K562 (cell line): ENCODE measurements around the gene EEA1. TPM values are rescaled to one million over a fixed set of nuclear protein-coding genes. Genes with fewer than 3 reads are reported as not detected.

ENCODE experiments used
- ATF2 ChIP-seq: sonication (generic); formaldehyde crosslinking; IDR thresholded peaks from 2 replicates; pipeline ENCODE4 v1.8.1; 2022; ENCODE audit warnings: missing genetic modification reagents
- CREBBP ChIP-seq: IDR thresholded peaks from one replicate; pipeline ENCODE4 v1.6.1; 2012; ENCODE audit warnings: low read depth, mild to moderate bottlenecking, control low read depth, inconsistent platforms, low read length
- CTCF ChIP-seq, 3 experiments: IDR thresholded peaks in 2 of 3; conservative IDR thresholded peaks in 1 of 3; 2 replicates each; pipeline ENCODE4 v1.5.1; 2011 to 2012; ENCODE audit warnings: low read length in 3 of 3, mild to moderate bottlenecking in 3 of 3, control low read depth in 2 of 3, improper control_type of control experiment in 1 of 3, inconsistent platforms in 1 of 3, low read depth in 1 of 3, mixed read lengths in 1 of 3, moderate library complexity in 1 of 3; ENCODE audit not compliant: insufficient read depth in 2 of 3
- ERF ChIP-seq: fragments of 450-650 bp; formaldehyde crosslinking; IDR thresholded peaks from 2 replicates; pipeline ENCODE4 v1.4.0; 2020; ENCODE audit warnings: mild to moderate bottlenecking, mixed read lengths
- GMEB1 ChIP-seq: fragments of 250-450 bp; sonication (Bioruptor Pico); IDR thresholded peaks from 2 replicates; pipeline ENCODE4 v1.4.0; 2020; ENCODE audit warnings: mild to moderate bottlenecking
- HDGF ChIP-seq: fragments of 450-650 bp; IDR thresholded peaks from 2 replicates; pipeline ENCODE4 v1.6.1; 2016
- HMBOX1 ChIP-seq: sonication (generic); IDR thresholded peaks from 2 replicates; pipeline ENCODE4 v1.6.1; 2016
- LEF1 ChIP-seq: fragments of 450-650 bp; IDR thresholded peaks from 2 replicates; pipeline ENCODE4 v1.6.1; 2016; ENCODE audit warnings: mild to moderate bottlenecking
- MAZ ChIP-seq, 2 experiments: fragments of 450-650 bp in 1 of 2; sonication (generic) in 1 of 2; formaldehyde crosslinking; IDR thresholded peaks in 1 of 2; conservative IDR thresholded peaks in 1 of 2; 2 replicates each; pipeline versions ENCODE4 v1.4.0 to v1.5.0; 2020; ENCODE audit warnings: mild to moderate bottlenecking in 1 of 2, missing genetic modification reagents in 1 of 2
- OTX1 ChIP-seq: fragments of 450-650 bp; formaldehyde crosslinking; IDR thresholded peaks from 2 replicates; pipeline ENCODE4 v1.4.0; 2022; ENCODE audit warnings: mild to moderate bottlenecking
- SAP30 ChIP-seq: fragments of 200-600 bp; sonication (generic); IDR thresholded peaks from 2 replicates; pipeline ENCODE4 v1.6.1; 2012; ENCODE audit warnings: borderline replicate concordance, low read depth, mild to moderate bottlenecking, moderate library complexity, low read length, control low read depth, inconsistent platforms; ENCODE audit not compliant: insufficient read depth, poor library complexity, severe bottlenecking
- SMAD4 ChIP-seq: fragments of 250-450 bp; sonication (Bioruptor Pico); conservative IDR thresholded peaks from 2 replicates; pipeline ENCODE4 v1.8.0; 2021; ENCODE audit warnings: inconsistent platforms, mild to moderate bottlenecking, moderate library complexity
- SP2 ChIP-seq: IDR thresholded peaks from 2 replicates; pipeline ENCODE4 v1.6.1; 2011; ENCODE audit warnings: mild to moderate bottlenecking, low read depth, low read length, moderate library complexity; ENCODE audit not compliant: poor library complexity, severe bottlenecking; ENCODE audit errors: extremely low read depth
- TCF7L2 ChIP-seq: fragments of 150-350 bp; IDR thresholded peaks from 2 replicates; pipeline ENCODE4 v1.6.1; 2016; ENCODE audit warnings: low read depth, mild to moderate bottlenecking, low read length, moderate library complexity
- TRIM28 ChIP-seq: fragments of 450-650 bp; IDR thresholded peaks from 2 replicates; pipeline ENCODE4 v1.6.1; 2017
- U2AF2 ChIP-seq: fragments of 200-400 bp; formaldehyde crosslinking; optimal IDR thresholded peaks from 2 replicates; pipeline ENCODE3; 2017; ENCODE audit warnings: low read depth, mild to moderate bottlenecking, low read length
- ZBTB1 ChIP-seq: sonication (generic); formaldehyde crosslinking; IDR thresholded peaks from 2 replicates; pipeline ENCODE4 v1.8.1; 2023; ENCODE audit warnings: missing genetic modification reagents, low read depth, mild to moderate bottlenecking, borderline replicate concordance
- ZNF354B ChIP-seq: fragments of 250-450 bp; sonication (Bioruptor Pico); IDR thresholded peaks from 2 replicates; pipeline ENCODE4 v1.4.0; 2020
- ZNF398 ChIP-seq: fragments of 250-450 bp; sonication (Bioruptor Pico); IDR thresholded peaks from 2 replicates; pipeline ENCODE4 v1.8.0; 2021; ENCODE audit warnings: moderate library complexity, mild to moderate bottlenecking, inconsistent platforms
- polyA plus RNA-seq, 8 experiments: library from polyadenylated mRNA; depleted of rRNA in 4 of 8; stranded (reverse) in 5 of 8; unstranded in 3 of 8; fragments of >200 nt; fragmentation: Nextera tagmentation in 2 of 8; fragmentation: Illumina TruSeq in 1 of 8; extraction: Ambion mirVana in 2 of 8; extraction: Trizol in 1 of 8; gene quantifications; 2 replicates each; pipeline versions ENCODE4 v1.2.1 to v1.2.3, GENCODE V29; 2011 to 2014; ENCODE audit warnings: inconsistent platforms in 1 of 8, missing spikeins in 1 of 8
- total RNA-seq, 7 experiments: library from RNA; depleted of rRNA in 6 of 7; stranded (reverse); fragments of >200 nt in 6 of 7; fragmentation: Illumina TruSeq in 2 of 7; extraction: Trizol in 2 of 7; gene quantifications; 2 replicates each; pipeline versions ENCODE4 v1.2.1 to v1.2.3, GENCODE V29; 2011 to 2021; ENCODE audit warnings: low replicate concordance in 1 of 7

EEA1 gene
- total and polyA plus RNA-seq, 9 of the 15 experiments (the other 6 are each of a cell fraction or from before 2014, with no cell fraction given) = 3.5 to 17.1 (median 7.5) TPM

- peak; percentile 65 for TF ChIP-seq HMBOX1
- peak in 1 of 2 experiments; percentile 85 for TF ChIP-seq MAZ (CRISPR knock-in tag; conservative IDR thresholded peaks at IDR 0.05 in 1 of 2, IDR thresholded peaks at IDR 0.05 in 1 of 2)
- TF ChIP-seq HDGF = no peak
- no peak for TF ChIP-seq OTX1 (CRISPR knock-in tag)
- peak; percentile 81; the same call in 1 of the 2 replicates for TF ChIP-seq ERF (CRISPR knock-in tag)
- TF ChIP-seq SMAD4 (CRISPR knock-in tag) = peak; percentile 46
- TF ChIP-seq SP2 = peak; percentile 46
- TF ChIP-seq CREBBP = no peak
- peak; percentile 78; the same call in 1 of the 2 replicates for TF ChIP-seq ZBTB1 (CRISPR knock-in tag)
- no peak for TF ChIP-seq ATF2 (CRISPR knock-in tag)
- no peak for TF ChIP-seq U2AF2
- no peak for TF ChIP-seq LEF1
- no peak for TF ChIP-seq ZNF354B
- TF ChIP-seq ZNF398 (CRISPR knock-in tag) = no peak
- TF ChIP-seq TCF7L2 = no peak
- TF ChIP-seq GMEB1 = peak; percentile 93
- TF ChIP-seq SAP30 = no peak
- TF ChIP-seq CTCF (IDR thresholded peaks at IDR 0.05 in 2 of 3, conservative IDR thresholded peaks at IDR 0.05 in 1 of 3; ENCODE audit: insufficient read depth in 2 of 3, low read depth in 1 of 3, low read length in 3 of 3) = peak in 2 of 3 experiments; percentile 52 to 75; a peak in 4 of 6 replicates
- no peak for TF ChIP-seq TRIM28
Measured at GRCh38 chr12:92928962-92929915, at the start of gene EEA1 (continued).
